ENCODE data around the gene PRSS27.

DNA sequence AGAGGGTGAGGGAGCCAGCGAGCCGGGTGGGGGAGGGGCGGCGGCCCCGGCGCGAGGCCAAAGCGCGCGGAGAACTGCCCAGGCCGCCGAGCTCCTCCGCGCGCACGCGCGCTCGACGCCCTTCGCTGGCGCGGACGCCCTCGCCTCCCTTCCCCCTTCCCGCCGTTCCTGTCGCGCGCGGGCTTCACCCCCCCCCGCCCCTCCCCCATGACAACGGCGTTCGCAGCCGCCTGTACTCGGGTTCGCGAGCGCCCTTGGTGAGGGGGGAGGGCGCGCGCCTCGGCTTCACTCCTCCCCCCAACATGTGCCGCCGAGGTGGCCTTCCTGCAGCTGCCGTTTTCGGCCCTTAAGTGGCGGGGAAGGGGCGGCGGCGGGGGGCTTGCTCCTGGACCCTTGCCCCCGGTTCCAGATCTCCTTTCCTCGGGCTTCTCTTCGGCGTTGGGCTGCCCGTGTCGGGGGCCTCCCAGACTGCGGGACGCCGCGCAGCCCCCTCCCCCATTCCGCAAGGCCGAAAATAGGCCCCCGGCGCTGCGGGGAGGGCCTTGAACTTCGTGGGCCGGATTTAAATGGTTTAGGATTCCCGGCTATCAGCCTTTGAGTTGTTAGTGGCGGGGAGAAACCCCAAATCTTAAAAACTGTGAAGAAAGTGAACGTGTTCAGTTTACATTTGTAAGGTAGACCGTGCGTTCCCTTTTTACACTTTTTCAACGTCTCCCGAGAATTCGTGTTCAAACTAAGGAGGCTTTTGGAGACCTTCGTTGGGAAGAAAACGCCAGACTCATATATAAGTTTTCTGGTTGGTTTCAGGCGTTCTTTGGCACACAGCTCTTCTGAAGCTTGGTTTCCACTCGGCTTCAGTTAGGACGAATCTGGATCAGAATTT lies 33.1 kb upstream of the PRSS27 start:
- TF ChIP-seq, protein P1, sequence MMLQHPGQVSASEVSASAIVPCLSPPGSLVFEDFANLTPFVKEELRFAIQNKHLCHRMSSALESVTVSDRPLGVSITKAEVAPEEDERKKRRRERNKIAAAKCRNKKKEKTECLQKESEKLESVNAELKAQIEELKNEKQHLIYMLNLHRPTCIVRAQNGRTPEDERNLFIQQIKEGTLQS (IDR thresholded peaks at IDR 0.05; ENCODE audit: insufficient read depth, low read depth, low read length), result no peak
- TF ChIP-seq CTCF (IDR thresholded peaks at IDR 0.05; ENCODE audit: control extremely low read depth in 1 of 3, insufficient read depth in 1 of 3, low read depth in 1 of 3, low read length in 3 of 3), result no peak
- no peak; the same call in 1 of the 2 replicates for TF ChIP-seq POLR2AphosphoS5 (IDR thresholded peaks at IDR 0.05; ENCODE audit: low read depth, low read length)
- TF ChIP-seq TAF1 (IDR thresholded peaks at IDR 0.05; ENCODE audit: low read depth, low read length), result no peak
- no peak for TF ChIP-seq CBX5 (IDR thresholded peaks at IDR 0.05; ENCODE audit: low read depth, low read length)
- no peak for TF ChIP-seq USF2 (IDR thresholded peaks at IDR 0.05; ENCODE audit: low read length)
- no peak for TF ChIP-seq CBX8 (IDR thresholded peaks at IDR 0.05; ENCODE audit: borderline replicate concordance, low read depth, low read length)
- no peak for TF ChIP-seq JUN (IDR thresholded peaks at IDR 0.05; ENCODE audit: low read depth, low read length)
- TF ChIP-seq NRF1 (IDR thresholded peaks at IDR 0.05; ENCODE audit: low read depth, low read length), result no peak; the same call in 1 of the 2 replicates
- TF ChIP-seq EZH2 (IDR thresholded peaks at IDR 0.05; ENCODE audit: low read depth, low read length, severe bottlenecking), result no peak
- no peak for TF ChIP-seq EP300 (IDR thresholded peaks at IDR 0.05; ENCODE audit: borderline replicate concordance in 1 of 2, low read depth in 2 of 2, low read length in 2 of 2)
